Vagina (tissue), 2 donors: Measurements from ENCODE around the gene PATJ.

Experiments used
- POLR2A ChIP-seq, 2 donors: fragments of 450-650 bp; IDR thresholded peaks; one replicate each; pipeline ENCODE4 v1.6.1; 2017; ENCODE audit warnings: antibody characterized with exemption in 2 of 2, mild to moderate bottlenecking in 2 of 2, moderate library complexity in 2 of 2
- TF ChIP-seq, protein P1 (sequence below), 3 experiments: fragments of 450-650 bp in 2 of 3; fragments of 200-600 bp in 1 of 3; sonication (generic) in 1 of 3; IDR thresholded peaks; one replicate each; pipeline ENCODE4 v1.5.1; 2017 to 2019; ENCODE audit warnings: antibody characterized with exemption in 3 of 3, mild to moderate bottlenecking in 2 of 3, moderate library complexity in 2 of 3

DNA sequence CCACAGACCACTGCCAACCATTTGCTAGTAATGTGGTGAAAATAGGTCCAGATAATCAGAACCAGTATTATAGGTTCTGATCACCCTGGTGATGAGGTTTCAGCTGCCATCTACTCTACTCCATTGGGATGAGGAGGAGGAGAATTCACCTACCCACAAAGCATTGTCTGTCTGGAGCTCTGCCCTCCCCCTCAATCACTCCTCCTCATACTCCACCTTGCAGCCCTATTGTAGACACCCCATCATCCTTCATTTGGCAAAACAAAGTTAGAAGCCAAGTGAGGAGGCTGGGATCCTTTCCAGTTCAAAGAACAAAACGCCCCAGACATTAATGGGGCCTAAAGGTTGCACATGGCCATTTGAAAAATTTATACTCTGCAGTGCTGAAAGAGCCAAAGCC lies 295.0 kb downstream of the PATJ start:
- TF ChIP-seq, protein P1, sequence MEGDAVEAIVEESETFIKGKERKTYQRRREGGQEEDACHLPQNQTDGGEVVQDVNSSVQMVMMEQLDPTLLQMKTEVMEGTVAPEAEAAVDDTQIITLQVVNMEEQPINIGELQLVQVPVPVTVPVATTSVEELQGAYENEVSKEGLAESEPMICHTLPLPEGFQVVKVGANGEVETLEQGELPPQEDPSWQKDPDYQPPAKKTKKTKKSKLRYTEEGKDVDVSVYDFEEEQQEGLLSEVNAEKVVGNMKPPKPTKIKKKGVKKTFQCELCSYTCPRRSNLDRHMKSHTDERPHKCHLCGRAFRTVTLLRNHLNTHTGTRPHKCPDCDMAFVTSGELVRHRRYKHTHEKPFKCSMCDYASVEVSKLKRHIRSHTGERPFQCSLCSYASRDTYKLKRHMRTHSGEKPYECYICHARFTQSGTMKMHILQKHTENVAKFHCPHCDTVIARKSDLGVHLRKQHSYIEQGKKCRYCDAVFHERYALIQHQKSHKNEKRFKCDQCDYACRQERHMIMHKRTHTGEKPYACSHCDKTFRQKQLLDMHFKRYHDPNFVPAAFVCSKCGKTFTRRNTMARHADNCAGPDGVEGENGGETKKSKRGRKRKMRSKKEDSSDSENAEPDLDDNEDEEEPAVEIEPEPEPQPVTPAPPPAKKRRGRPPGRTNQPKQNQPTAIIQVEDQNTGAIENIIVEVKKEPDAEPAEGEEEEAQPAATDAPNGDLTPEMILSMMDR (IDR thresholded peaks at IDR 0.05), result no peak
- no peak for TF ChIP-seq POLR2A (IDR thresholded peaks at IDR 0.05)
